Stimulated activated CD4-positive, alpha-beta T cell treated with anti-CD3 and anti-CD28 coated beads, Interleukin-4, amount 100 ng/mL, for 24 hours (primary cell): ENCODE data around the gene BDNF.

Experiments
- DNase-seq: peaks from one replicate; pipeline ENCODE4 v3.0.0-alpha.2; 2020

Gene BDNF

GRCh38 chr11:27705873-27706820, 5.9 kb upstream of the BDNF start:
- DNase-seq: no peak

GRCh38 chr11:27703481-27703880, 3.2 kb upstream of the BDNF start:
- DNase-seq: no peak

- DNase-seq: no peak
Observed at GRCh38 chr11:27702811-27703210, 2.6 kb upstream of the BDNF start.

- DNase-seq: peak; percentile 5
Observed at GRCh38 chr11:27701355-27702105, 1.3 kb upstream of the BDNF start.

GRCh38 chr11:27699926-27700350, 317 bp downstream of the BDNF start:
- DNase-seq: no peak

GRCh38 chr11:27699242-27699925, 871 bp downstream of the BDNF start:
- no peak for DNase-seq

GRCh38 chr11:27698872-27699241, 1.4 kb downstream of the BDNF start:
- peak; percentile 60 for DNase-seq

- no peak for DNase-seq
Observed at GRCh38 chr11:27697679-27698275, 2.5 kb downstream of the BDNF start.

GRCh38 chr11:27696961-27697360, 3.3 kb downstream of the BDNF start:
- no peak for DNase-seq

- no peak for DNase-seq
Observed at GRCh38 chr11:27696115-27696514, 4.1 kb downstream of the BDNF start.

- no peak for DNase-seq
Observed at GRCh38 chr11:27694992-27695391, 5.3 kb downstream of the BDNF start.

GRCh38 chr11:27693398-27693797, 6.9 kb downstream of the BDNF start:
- no peak for DNase-seq

- no peak for DNase-seq
Observed at GRCh38 chr11:27692781-27693180, 7.5 kb downstream of the BDNF start.

GRCh38 chr11:27688076-27688475, 12.2 kb downstream of the BDNF start:
- DNase-seq: no peak

- no peak for DNase-seq
Observed at GRCh38 chr11:27681664-27682063, 18.6 kb downstream of the BDNF start.

- DNase-seq: no peak
Observed at GRCh38 chr11:27679136-27680015, 20.9 kb downstream of the BDNF start.

GRCh38 chr11:27678242-27678641, 22.0 kb downstream of the BDNF start:
- DNase-seq: no peak

GRCh38 chr11:27677108-27677507, 23.1 kb downstream of the BDNF start:
- no peak for DNase-seq

GRCh38 chr11:27673979-27674663, 26.1 kb downstream of the BDNF start:
- DNase-seq: no peak

GRCh38 chr11:27672836-27673464, 27.3 kb downstream of the BDNF start:
- DNase-seq: no peak
